ENCODE results near the gene SPDYC.

SPDYC gene

GRCh38 chr11:65204143-65204542 lies 34.1 kb downstream of the SPDYC start:
- TF ChIP-seq CTCF (IDR thresholded peaks at IDR 0.05; ENCODE audit: low read depth, low read length): no peak
- DNase-seq (ENCODE audit: extremely low read depth, low read depth): no peak

DNA sequence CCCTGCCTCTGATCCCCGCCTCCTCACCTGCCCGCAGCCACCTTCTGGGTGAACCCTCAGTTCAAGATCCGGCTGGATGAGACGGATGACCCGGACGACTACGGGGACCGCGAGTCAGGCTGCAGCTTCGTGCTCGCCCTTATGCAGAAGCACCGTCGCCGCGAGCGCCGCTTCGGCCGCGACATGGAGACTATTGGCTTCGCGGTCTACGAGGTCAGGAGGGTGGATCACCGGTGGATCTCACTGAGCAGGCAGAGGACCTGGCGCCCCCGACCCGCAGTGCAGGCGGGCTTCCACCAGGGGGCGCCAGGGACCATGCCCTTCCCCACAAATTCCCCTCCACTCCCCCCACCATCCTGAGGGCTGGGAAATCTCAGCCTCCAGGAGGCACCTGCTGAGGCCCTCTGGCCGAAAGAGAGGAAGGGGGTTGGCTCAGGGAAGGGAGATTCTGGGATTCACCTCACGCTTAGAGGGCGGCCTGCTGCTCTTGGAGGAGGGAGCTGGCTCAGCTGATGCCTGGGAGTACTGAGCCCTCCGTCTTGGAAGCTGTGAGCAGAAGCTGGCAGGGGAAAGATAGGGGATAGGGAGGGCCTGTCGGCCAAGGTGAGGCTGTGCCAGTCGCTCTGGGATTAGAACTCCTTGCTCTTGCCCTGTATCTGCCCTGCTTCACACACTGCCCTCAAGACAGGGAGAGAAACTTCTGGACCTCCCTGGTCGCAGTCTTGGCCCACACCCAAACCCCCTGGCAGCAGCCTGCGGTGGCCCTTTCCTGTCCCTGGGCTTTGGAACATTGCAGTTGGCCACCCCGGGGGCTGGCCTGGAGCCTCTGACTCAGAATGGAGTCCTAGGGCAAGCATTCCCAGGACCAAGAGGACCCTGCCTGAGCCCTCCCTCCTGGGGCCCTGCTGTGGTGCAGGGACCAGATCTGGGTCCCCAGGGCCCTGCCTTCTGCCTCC lies 34.9 kb downstream of the SPDYC start:
- DNase-seq (ENCODE audit: extremely low read depth, low read depth): no peak
- TF ChIP-seq CTCF (IDR thresholded peaks at IDR 0.05; ENCODE audit: low read depth, low read length): peak; percentile 79

GRCh38 chr11:65205602-65205967 lies 35.6 kb downstream of the SPDYC start:
- DNase-seq (ENCODE audit: extremely low read depth, low read depth): no peak
- TF ChIP-seq CTCF (IDR thresholded peaks at IDR 0.05; ENCODE audit: low read depth, low read length): no peak

DNA sequence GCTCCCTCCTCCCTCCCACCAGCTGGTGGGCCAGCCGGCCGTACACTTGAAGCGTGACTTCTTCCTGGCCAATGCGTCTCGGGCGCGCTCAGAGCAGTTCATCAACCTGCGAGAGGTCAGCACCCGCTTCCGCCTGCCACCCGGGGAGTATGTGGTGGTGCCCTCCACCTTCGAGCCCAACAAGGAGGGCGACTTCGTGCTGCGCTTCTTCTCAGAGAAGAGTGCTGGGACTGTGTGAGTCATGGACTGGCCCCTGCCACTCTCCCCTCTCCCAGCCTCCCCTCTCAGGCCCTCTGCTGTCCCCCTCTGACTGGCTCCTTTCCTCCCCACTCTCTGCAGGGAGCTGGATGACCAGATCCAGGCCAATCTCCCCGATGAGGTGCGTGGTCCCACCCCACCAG lies 36.4 kb downstream of the SPDYC start:
- TF ChIP-seq CTCF (IDR thresholded peaks at IDR 0.05; ENCODE audit: low read depth, low read length): no peak
- DNase-seq (ENCODE audit: extremely low read depth, low read depth): no peak

DNA sequence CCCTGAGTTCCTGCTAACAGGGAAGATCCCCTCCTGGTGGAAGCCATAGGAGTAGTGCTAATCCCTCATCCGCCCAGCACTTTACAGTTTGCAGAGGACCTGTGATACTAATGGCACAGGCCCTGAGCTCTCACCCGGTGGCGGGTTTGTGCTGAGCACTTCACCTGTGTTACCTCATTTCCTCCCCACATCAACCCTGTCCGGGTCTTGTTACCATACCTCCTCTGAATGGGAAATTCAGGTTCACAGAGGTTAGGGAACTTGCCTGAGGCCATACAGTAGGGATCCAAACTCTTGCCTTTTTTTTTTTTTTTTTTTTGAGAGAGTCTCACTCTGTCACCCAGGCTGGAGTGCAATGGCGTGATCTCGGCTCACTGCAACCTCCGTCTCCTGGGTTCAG lies 36.9 kb downstream of the SPDYC start:
- TF ChIP-seq CTCF (IDR thresholded peaks at IDR 0.05; ENCODE audit: low read depth, low read length): no peak
- DNase-seq (ENCODE audit: extremely low read depth, low read depth): no peak

- no peak for DNase-seq (ENCODE audit: extremely low read depth, low read depth)
- TF ChIP-seq CTCF (IDR thresholded peaks at IDR 0.05; ENCODE audit: low read depth, low read length): no peak
These were observed 38.1 kb downstream of the SPDYC start for GRCh38 chr11:65207918-65208784.
